Spleen (tissue), 11 donors: ENCODE measurements around the gene ADGRV1. TPM values are rescaled to one million over a fixed set of nuclear protein-coding genes. Genes with fewer than 3 reads are reported as not detected.

ENCODE experiments used
- DNase-seq: peaks from one replicate; pipeline ENCODE4 v3.0.0-alpha.2; 2020
- H3K27ac ChIP-seq, 8 donors: fragments of 200-600 bp; sonication (generic) in 7 of 8; 1 replicate in 4 of 8; 2 replicates in 4 of 8; pipeline versions ENCODE4 v1.5.0 to v1.8.0; 2016 to 2021; ENCODE audit warnings: inconsistent platforms in 4 of 8, mild to moderate bottlenecking in 4 of 8, moderate library complexity in 1 of 8
- H3K27me3 ChIP-seq, 7 donors: fragments of 200-600 bp; sonication (generic) in 6 of 7; replicated peaks in 1 of 7; 1 replicate in 4 of 7; 2 replicates in 3 of 7; pipeline versions ENCODE4 v1.5.0 to v1.8.0; 2016 to 2021; ENCODE audit warnings: inconsistent platforms in 3 of 7, mild to moderate bottlenecking in 1 of 7
- H3K36me3 ChIP-seq, 6 donors: fragments of 200-600 bp; sonication (generic) in 5 of 6; 1 replicate in 4 of 6; 2 replicates in 2 of 6; pipeline versions ENCODE4 v1.5.0 to v1.8.0; 2016 to 2021; ENCODE audit warnings: inconsistent platforms in 2 of 6
- H3K4me1 ChIP-seq, 6 donors: fragments of 200-600 bp; sonication (generic) in 5 of 6; 1 replicate in 3 of 6; 2 replicates in 3 of 6; pipeline versions ENCODE4 v1.5.0 to v1.8.0; 2016 to 2021; ENCODE audit warnings: inconsistent platforms in 3 of 6
- H3K4me3 ChIP-seq, 8 donors: fragments of 200-600 bp; sonication (generic) in 7 of 8; 1 replicate in 4 of 8; 2 replicates in 4 of 8; pipeline versions ENCODE4 v1.5.0 to v1.8.0; 2016 to 2021; ENCODE audit warnings: inconsistent platforms in 4 of 8, mild to moderate bottlenecking in 4 of 8, moderate library complexity in 2 of 8
- H3K9me3 ChIP-seq, 8 donors: fragments of 200-600 bp; sonication (generic) in 7 of 8; 1 replicate in 4 of 8; 2 replicates in 4 of 8; pipeline versions ENCODE4 v1.5.0 to v1.8.0; 2016 to 2021; ENCODE audit warnings: inconsistent platforms in 4 of 8
- POLR2A ChIP-seq, 3 donors: fragments of 450-650 bp; IDR thresholded peaks; one replicate each; pipeline ENCODE4 v1.5.1; 2017; ENCODE audit warnings: antibody characterized with exemption in 3 of 3, mild to moderate bottlenecking in 1 of 3
- POLR2AphosphoS5 ChIP-seq, 3 donors: sonication (generic); formaldehyde crosslinking; IDR thresholded peaks; one replicate each; pipeline ENCODE4 v1.5.1; 2017; ENCODE audit warnings: antibody characterized with exemption in 3 of 3
- WGBS, 5 donors: extraction: QIAGEN DNeasy Blood & Tissue Kit in 3 of 5; methylation state at CpG; one replicate each; pipeline versions ENCODE4 v1.1.5 to v1.1.7; 2013 to 2018; 5-methylcytosine and 5-hydroxymethylcytosine counted together
- intact Hi-C: fragments of 100-400 bp; cut with DNase I; formaldehyde crosslinking; loops from one replicate; pipeline ENCODE4 v1.15.0; 2023; ENCODE audit warnings: low total_unique reads
- polyA plus RNA-seq, 3 donors: library from polyadenylated mRNA; stranded (reverse); fragments of 200-250 nt; gene quantifications; one replicate each; pipeline ENCODE4 v1.2.1, GENCODE V29; 2013
- total RNA-seq, 7 donors: library from RNA; depleted of rRNA in 3 of 7; stranded (reverse); fragments of >200 nt in 3 of 7; fragmentation: NEBNext Ultra II Directional in 4 of 7; extraction: Animal tissue kit (Norgen Biotek cat#: 25700) in 4 of 7; gene quantifications; one replicate each; pipeline versions ENCODE4 v1.1.0 to v1.2.1, GENCODE V29; 2016 to 2021
- TF ChIP-seq, protein P1 (sequence below), 11 experiments: fragments of 200-600 bp in 7 of 11; fragments of 450-650 bp in 4 of 11; sonication (generic) in 4 of 11; IDR thresholded peaks in 8 of 11; conservative IDR thresholded peaks in 3 of 11; 1 replicate in 7 of 11; 2 replicates in 4 of 11; pipeline versions ENCODE4 v1.4.0 to v1.8.0; 2016 to 2021; ENCODE audit warnings: antibody characterized with exemption in 11 of 11, inconsistent platforms in 4 of 11, mild to moderate bottlenecking in 1 of 11
- donor health status: healthy with polysubstance abuse.
- donor health status: DM: no; HTN: no; CAD: no; lungs with moderate emphysema.
- donor health status: DM: no; HTN: no; CAD: no.
- donor health status: Bipolar disorder and iron deficiency.
- donor health status: healthy.
- donor health status: DM: no; HTN: no; CAD: no.
- donor health status: DM: yes; HTN: yes; CAD: no.

The ADGRV1 gene
- total and polyA plus RNA-seq, 10 donors, result 0.08 to 0.69 (median 0.28) TPM; not detected in 3

DNA sequence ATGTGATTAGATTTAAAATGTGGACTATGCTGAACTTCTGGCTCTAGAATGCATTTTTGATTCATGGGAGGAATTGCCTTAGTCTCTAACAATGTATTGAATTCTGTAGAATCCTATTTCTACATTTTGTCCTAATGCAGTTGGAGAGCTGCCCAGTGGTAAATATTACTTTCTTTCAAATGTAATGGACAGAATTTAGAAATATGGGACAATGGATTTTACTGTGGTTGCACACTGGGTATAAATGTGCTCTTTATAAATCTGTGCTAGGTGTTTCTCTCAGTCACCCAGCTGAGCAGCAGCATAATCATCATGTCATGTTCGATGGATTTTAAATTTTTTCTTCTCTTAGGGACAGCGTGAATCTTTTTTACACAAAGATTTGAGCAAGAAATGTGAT is 141.7 kb downstream of the ADGRV1 start:
- H3K4me1 ChIP-seq, result peaks cover 0 to 3% (median 0%) of the 10 kb centered on the region in 6 donors
- WGBS, 5 donors, result 89 to 95% (median 91%) methylated on average over 2 of the region's 2 CpGs
- intact Hi-C loops, result no loop called here
- no peak overlapping the region for H3K27ac ChIP-seq
- H3K27me3 ChIP-seq, result peaks cover 0 to 8% (median 0%) of the 10 kb centered on the region in 7 donors
- DNase-seq, result no peak
- no peak overlapping the region for H3K4me3 ChIP-seq
- TF ChIP-seq POLR2A (IDR thresholded peaks at IDR 0.05) (no peak), POLR2AphosphoS5 (IDR thresholded peaks at IDR 0.05) (no peak)
- TF ChIP-seq, protein P1, sequence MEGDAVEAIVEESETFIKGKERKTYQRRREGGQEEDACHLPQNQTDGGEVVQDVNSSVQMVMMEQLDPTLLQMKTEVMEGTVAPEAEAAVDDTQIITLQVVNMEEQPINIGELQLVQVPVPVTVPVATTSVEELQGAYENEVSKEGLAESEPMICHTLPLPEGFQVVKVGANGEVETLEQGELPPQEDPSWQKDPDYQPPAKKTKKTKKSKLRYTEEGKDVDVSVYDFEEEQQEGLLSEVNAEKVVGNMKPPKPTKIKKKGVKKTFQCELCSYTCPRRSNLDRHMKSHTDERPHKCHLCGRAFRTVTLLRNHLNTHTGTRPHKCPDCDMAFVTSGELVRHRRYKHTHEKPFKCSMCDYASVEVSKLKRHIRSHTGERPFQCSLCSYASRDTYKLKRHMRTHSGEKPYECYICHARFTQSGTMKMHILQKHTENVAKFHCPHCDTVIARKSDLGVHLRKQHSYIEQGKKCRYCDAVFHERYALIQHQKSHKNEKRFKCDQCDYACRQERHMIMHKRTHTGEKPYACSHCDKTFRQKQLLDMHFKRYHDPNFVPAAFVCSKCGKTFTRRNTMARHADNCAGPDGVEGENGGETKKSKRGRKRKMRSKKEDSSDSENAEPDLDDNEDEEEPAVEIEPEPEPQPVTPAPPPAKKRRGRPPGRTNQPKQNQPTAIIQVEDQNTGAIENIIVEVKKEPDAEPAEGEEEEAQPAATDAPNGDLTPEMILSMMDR (IDR thresholded peaks at IDR 0.05 in 8 of 11, conservative IDR thresholded peaks at IDR 0.05 in 3 of 11), result no peak
- H3K36me3 ChIP-seq, result no peaks in the 10 kb centered on the region
- no peaks in the 10 kb centered on the region for H3K9me3 ChIP-seq

DNA sequence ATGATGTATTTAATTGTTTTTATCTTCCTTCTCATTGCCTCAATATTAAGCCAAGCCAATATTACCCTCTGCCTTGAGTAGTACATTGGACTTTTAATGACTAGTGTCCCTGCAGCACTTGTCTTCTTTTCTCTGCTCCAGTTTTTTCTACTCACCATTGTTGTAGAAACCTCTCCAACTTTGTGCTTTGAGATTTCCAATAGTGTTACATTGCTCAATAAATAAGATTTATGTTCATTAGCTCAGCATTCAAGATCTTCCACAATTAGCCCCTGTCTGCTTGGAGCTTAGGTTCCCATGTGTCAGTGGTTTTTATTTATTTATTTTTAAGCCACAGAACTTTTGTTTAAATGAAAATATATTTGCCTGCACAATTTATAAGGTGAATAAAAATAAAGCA is 145.3 kb downstream of the ADGRV1 start:
- DNase-seq, result no peak
- Histone ChIP-seq H3K27me3 (peaks cover 0 to 9% (median 0%) of the 10 kb centered on the region in 7 donors), H3K9me3 (no peaks in the 10 kb centered on the region), H3K27ac (no peak overlapping the region), H3K36me3 (no peaks in the 10 kb centered on the region), H3K4me1 (no peaks in the 10 kb centered on the region), H3K4me3 (no peak overlapping the region)
- intact Hi-C loops, result no loop called here
- TF ChIP-seq POLR2AphosphoS5 (IDR thresholded peaks at IDR 0.05), result no peak
- no peak for TF ChIP-seq POLR2A (IDR thresholded peaks at IDR 0.05)
- TF ChIP-seq, protein P1 (IDR thresholded peaks at IDR 0.05 in 8 of 11, conservative IDR thresholded peaks at IDR 0.05 in 3 of 11), result no peak

DNA sequence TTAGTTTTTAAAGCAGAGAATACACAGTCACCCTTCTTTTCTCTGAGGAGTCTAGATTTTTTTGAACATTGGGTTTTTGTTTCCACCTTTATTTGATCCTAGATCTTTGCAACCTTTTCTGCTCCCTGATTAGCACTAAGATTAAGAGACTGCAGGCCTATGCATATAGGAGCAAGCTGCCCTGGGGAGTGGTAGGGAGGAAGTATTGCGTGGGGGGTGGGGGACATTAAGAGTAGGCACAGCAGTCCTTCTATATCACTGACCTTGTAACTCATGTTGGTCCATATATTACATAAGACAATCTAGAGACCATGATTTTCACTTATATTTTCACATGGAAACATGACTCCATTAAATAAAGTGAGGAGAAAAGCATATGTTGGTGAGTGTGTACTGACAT is 149.1 kb downstream of the ADGRV1 start:
- H3K4me3 ChIP-seq, result no peak overlapping the region
- no peak for DNase-seq
- TF ChIP-seq, protein P1 (IDR thresholded peaks at IDR 0.05 in 8 of 11, conservative IDR thresholded peaks at IDR 0.05 in 3 of 11), result no peak
- TF ChIP-seq POLR2A (IDR thresholded peaks at IDR 0.05) (no peak), POLR2AphosphoS5 (IDR thresholded peaks at IDR 0.05) (no peak)
- H3K36me3 ChIP-seq, result no peaks in the 10 kb centered on the region
- H3K9me3 ChIP-seq, result no peaks in the 10 kb centered on the region
- no peaks in the 10 kb centered on the region for H3K4me1 ChIP-seq
- WGBS, 5 donors, result 86 to 96% (median 91%) methylated on average over 1 of the region's 1 CpG
- H3K27ac ChIP-seq, result no peak overlapping the region
- peaks cover 0 to 9% (median 0%) of the 10 kb centered on the region in 7 donors for H3K27me3 ChIP-seq
- intact Hi-C loops, result no loop called here

DNA sequence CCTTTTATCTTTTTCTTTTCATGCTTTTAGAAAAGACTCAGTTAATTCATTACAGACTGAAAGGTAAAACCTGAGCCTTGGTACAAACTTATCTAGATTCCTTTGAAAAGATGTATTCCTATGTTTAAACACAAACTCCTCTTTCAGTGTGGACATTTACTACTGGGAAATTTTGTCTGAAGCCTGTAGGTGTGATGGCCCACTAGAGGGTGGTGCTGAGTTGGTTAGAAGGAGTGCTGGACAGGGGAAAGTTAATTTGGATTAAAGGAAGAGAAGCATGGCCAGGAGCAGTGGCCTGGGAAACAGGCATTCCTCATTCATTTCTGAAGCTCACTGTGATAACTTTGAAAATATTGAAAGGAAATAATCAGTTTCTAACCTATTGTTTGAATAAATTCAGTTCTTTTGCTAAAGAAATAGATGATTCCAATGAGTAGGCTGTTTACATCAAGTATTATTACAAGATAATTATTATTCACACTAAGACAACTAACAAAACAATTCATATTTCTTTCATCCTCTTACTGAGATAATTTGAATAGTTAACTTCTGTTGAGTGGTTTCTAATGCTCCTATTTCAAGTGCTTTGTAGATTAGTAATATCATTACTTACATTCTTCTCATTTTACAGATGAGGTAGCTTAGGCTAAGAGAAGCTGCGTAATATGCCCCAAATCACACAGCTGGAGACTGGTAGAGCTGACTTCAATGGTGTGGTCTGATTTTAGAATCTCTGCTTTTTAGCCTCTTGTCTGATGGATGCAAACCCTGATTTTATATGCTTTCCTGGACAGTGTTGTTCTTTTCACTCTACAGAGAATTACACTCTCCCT is 150.9 kb downstream of the ADGRV1 start:
- Histone ChIP-seq H3K4me1 (no peaks in the 10 kb centered on the region), H3K4me3 (no peak overlapping the region), H3K36me3 (no peaks in the 10 kb centered on the region), H3K27ac (no peak overlapping the region), H3K9me3 (no peaks in the 10 kb centered on the region), H3K27me3 (peaks cover 0 to 9% (median 0%) of the 10 kb centered on the region in 7 donors)
- intact Hi-C loops, result no loop called here
- DNase-seq, result no peak
- WGBS, 5 donors, result 61 to 86% (median 82%) methylated on average over 1 of the region's 1 CpG
- TF ChIP-seq, protein P1 (IDR thresholded peaks at IDR 0.05 in 8 of 11, conservative IDR thresholded peaks at IDR 0.05 in 3 of 11), result peak in 6 of 11 experiments; percentile 18 to 47 (median 30)
- TF ChIP-seq POLR2A (IDR thresholded peaks at IDR 0.05), result no peak
- no peak for TF ChIP-seq POLR2AphosphoS5 (IDR thresholded peaks at IDR 0.05)
